Gastrocnemius medialis (tissue), 4 donors: Measurements from ENCODE around the gene SRP72.
A peak's percentile ranks its signal among the peaks of the same experiment; 100 is the strongest.

Experiments
- POLR2A ChIP-seq, 2 donors: fragments of 450-650 bp; IDR thresholded peaks; one replicate each; pipeline ENCODE4 v1.6.1; 2017; ENCODE audit warnings: antibody characterized with exemption in 2 of 2, mild to moderate bottlenecking in 2 of 2, moderate library complexity in 2 of 2
- TF ChIP-seq, protein P1 (sequence below), 5 experiments: fragments of 450-650 bp in 3 of 5; fragments of 200-600 bp in 2 of 5; sonication (generic) in 2 of 5; IDR thresholded peaks in 4 of 5; conservative IDR thresholded peaks in 1 of 5; 1 replicate in 4 of 5; 2 replicates in 1 of 5; pipeline ENCODE4 v1.5.1; 2016 to 2019; ENCODE audit warnings: antibody characterized with exemption in 5 of 5, mild to moderate bottlenecking in 3 of 5, moderate library complexity in 3 of 5

DNA sequence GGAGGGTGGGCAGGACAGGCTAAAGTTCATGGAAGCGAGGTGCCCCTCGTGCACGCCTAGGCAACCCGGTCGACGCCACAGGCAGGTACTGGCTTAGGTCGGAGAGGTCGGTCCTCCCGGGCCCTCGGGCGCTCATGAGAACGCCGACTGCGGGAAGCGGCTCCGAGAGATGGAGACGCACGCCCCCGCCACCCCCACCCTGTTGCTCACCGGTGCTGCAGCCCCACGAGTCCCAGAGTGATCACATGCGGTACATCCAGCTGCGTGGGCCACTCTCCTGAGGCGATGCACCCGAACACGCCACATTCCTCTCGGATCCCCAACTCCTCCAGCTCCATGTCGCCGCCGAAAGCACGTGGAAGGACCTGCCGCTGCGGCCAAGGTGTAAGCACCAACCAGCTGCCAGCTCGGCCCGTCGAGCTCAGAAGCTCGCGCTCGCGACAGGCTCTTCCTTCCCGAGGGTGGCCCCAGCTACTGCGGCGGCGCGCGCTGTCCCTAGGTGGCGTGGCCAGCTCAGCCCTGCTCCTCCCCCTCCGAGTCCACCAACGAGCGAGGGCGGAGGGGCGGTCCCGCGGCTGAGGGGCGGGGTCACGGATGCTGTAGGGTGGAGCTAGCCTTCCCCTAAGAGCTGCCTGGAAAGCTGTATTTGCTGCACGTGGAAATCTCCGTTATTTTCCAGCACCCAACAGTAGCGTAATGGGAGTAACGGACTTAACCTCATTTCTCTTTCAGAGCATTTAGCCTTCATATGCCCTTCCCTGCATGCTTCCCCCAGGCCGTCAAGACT, 32.1 kb upstream of the SRP72 start, which contains the start of gene PPAT:
- TF ChIP-seq, protein P1, sequence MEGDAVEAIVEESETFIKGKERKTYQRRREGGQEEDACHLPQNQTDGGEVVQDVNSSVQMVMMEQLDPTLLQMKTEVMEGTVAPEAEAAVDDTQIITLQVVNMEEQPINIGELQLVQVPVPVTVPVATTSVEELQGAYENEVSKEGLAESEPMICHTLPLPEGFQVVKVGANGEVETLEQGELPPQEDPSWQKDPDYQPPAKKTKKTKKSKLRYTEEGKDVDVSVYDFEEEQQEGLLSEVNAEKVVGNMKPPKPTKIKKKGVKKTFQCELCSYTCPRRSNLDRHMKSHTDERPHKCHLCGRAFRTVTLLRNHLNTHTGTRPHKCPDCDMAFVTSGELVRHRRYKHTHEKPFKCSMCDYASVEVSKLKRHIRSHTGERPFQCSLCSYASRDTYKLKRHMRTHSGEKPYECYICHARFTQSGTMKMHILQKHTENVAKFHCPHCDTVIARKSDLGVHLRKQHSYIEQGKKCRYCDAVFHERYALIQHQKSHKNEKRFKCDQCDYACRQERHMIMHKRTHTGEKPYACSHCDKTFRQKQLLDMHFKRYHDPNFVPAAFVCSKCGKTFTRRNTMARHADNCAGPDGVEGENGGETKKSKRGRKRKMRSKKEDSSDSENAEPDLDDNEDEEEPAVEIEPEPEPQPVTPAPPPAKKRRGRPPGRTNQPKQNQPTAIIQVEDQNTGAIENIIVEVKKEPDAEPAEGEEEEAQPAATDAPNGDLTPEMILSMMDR (IDR thresholded peaks at IDR 0.05 in 4 of 5, conservative IDR thresholded peaks at IDR 0.05 in 1 of 5), result peak in 3 of 5 experiments; percentile 20 to 52 (median 40)
- TF ChIP-seq POLR2A (IDR thresholded peaks at IDR 0.05), result peak; percentile 64 to 67
